K562 (cell line): ENCODE measurements around the gene P2RX3. TPM values are rescaled to one million over a fixed set of nuclear protein-coding genes. Genes with fewer than 3 reads are reported as not detected.

Source experiments
- BCL6 ChIP-seq: fragments of 250-450 bp; sonication (Bioruptor Pico); IDR thresholded peaks from 2 replicates; pipeline ENCODE4 v1.4.0; 2020
- CHD1 ChIP-seq: fragments of 200-600 bp; sonication (generic); IDR thresholded peaks from one replicate; pipeline ENCODE4 v1.6.1; 2012; ENCODE audit warnings: mild to moderate bottlenecking, moderate library complexity, low read length, inconsistent platforms
- EGR1 ChIP-seq: fragments of 450-650 bp; conservative IDR thresholded peaks from 2 replicates; pipeline ENCODE4 v1.6.1; 2017; ENCODE audit warnings: mild to moderate bottlenecking
- ELF1 ChIP-seq: fragments of 200-800 bp; sonication (Bioruptor generic); IDR thresholded peaks from 2 replicates; pipeline ENCODE4 v1.6.1; 2016; ENCODE audit warnings: missing genetic modification characterization, missing compliant biosample characterization
- GABPA ChIP-seq: fragments of 200-800 bp; sonication (Bioruptor generic); conservative IDR thresholded peaks from 2 replicates; pipeline ENCODE4 v1.6.1; 2016; ENCODE audit warnings: low read depth, missing genetic modification characterization, missing compliant biosample characterization
- GATAD2B ChIP-seq: fragments of 450-650 bp; IDR thresholded peaks from 2 replicates; pipeline ENCODE4 v1.6.1; 2017; ENCODE audit warnings: mild to moderate bottlenecking, borderline replicate concordance
- MAZ ChIP-seq, 2 experiments: fragments of 450-650 bp in 1 of 2; sonication (generic) in 1 of 2; formaldehyde crosslinking; IDR thresholded peaks in 1 of 2; conservative IDR thresholded peaks in 1 of 2; 2 replicates each; pipeline versions ENCODE4 v1.4.0 to v1.5.0; 2020; ENCODE audit warnings: mild to moderate bottlenecking in 1 of 2, missing genetic modification reagents in 1 of 2
- MTA2 ChIP-seq: fragments of 450-650 bp; IDR thresholded peaks from 2 replicates; pipeline ENCODE4 v1.6.1; 2016; ENCODE audit warnings: low read depth
- NBN ChIP-seq: fragments of 450-650 bp; IDR thresholded peaks from 2 replicates; pipeline ENCODE4 v1.6.1; 2016; ENCODE audit warnings: low read depth, mild to moderate bottlenecking
- NR4A1 ChIP-seq, 2 experiments: fragments of 250-450 bp in 1 of 2; fragments of 450-650 bp in 1 of 2; sonication (Bioruptor Pico) in 1 of 2; IDR thresholded peaks; 2 replicates each; pipeline versions ENCODE4 v1.4.0 to v1.6.1; 2016 to 2020; ENCODE audit warnings: mild to moderate bottlenecking in 2 of 2, missing compliant biosample characterization in 1 of 2, missing genetic modification characterization in 1 of 2, moderate library complexity in 1 of 2
- OTX1 ChIP-seq: fragments of 450-650 bp; formaldehyde crosslinking; IDR thresholded peaks from 2 replicates; pipeline ENCODE4 v1.4.0; 2022; ENCODE audit warnings: mild to moderate bottlenecking
- PTTG1 ChIP-seq: fragments of 450-650 bp; IDR thresholded peaks from 2 replicates; pipeline ENCODE4 v1.6.1; 2016; ENCODE audit warnings: low read depth, mild to moderate bottlenecking, missing genetic modification characterization, missing compliant biosample characterization
- RAD21 ChIP-seq, 2 experiments: fragments of 250-450 bp in 1 of 2; fragments of 450-650 bp in 1 of 2; sonication (Bioruptor Pico) in 1 of 2; formaldehyde crosslinking in 1 of 2; IDR thresholded peaks in 1 of 2; conservative IDR thresholded peaks in 1 of 2; 2 replicates each; pipeline versions ENCODE4 v1.4.0 to v1.8.0; 2020 to 2022; ENCODE audit warnings: mild to moderate bottlenecking in 2 of 2, moderate library complexity in 1 of 2
- RERE ChIP-seq: sonication (generic); formaldehyde crosslinking; IDR thresholded peaks from 2 replicates; pipeline ENCODE4 v1.8.0; 2023; ENCODE audit warnings: missing genetic modification reagents, mild to moderate bottlenecking, borderline replicate concordance
- RFX7 ChIP-seq: fragments of 250-450 bp; sonication (Bioruptor Pico); IDR thresholded peaks from 2 replicates; pipeline ENCODE4 v1.5.1; 2021; ENCODE audit warnings: mild to moderate bottlenecking
- SMARCA5 ChIP-seq: fragments of 450-650 bp; IDR thresholded peaks from 2 replicates; pipeline ENCODE4 v1.6.1; 2016
- SP1 ChIP-seq: sonication (generic); formaldehyde crosslinking; IDR thresholded peaks from 2 replicates; pipeline ENCODE4 v1.8.1; 2022; ENCODE audit warnings: mild to moderate bottlenecking, missing genetic modification reagents
- TFAP4 ChIP-seq: sonication (generic); formaldehyde crosslinking; IDR thresholded peaks from 2 replicates; pipeline ENCODE4 v1.8.0; 2022; ENCODE audit warnings: missing genetic modification reagents, mild to moderate bottlenecking, moderate library complexity, borderline replicate concordance
- WHSC1 ChIP-seq: IDR thresholded peaks from one replicate; pipeline ENCODE4 v1.6.1; 2012; ENCODE audit warnings: low read length, control low read depth, inconsistent platforms
- ZNF395 ChIP-seq: fragments of 200-800 bp; sonication (Bioruptor generic); IDR thresholded peaks from 2 replicates; pipeline ENCODE4 v1.6.1; 2017; ENCODE audit warnings: missing genetic modification characterization, missing compliant biosample characterization
- polyA plus RNA-seq, 8 experiments: library from polyadenylated mRNA; depleted of rRNA in 4 of 8; stranded (reverse) in 5 of 8; unstranded in 3 of 8; fragments of >200 nt; fragmentation: Nextera tagmentation in 2 of 8; fragmentation: Illumina TruSeq in 1 of 8; extraction: Ambion mirVana in 2 of 8; extraction: Trizol in 1 of 8; gene quantifications; 2 replicates each; pipeline versions ENCODE4 v1.2.1 to v1.2.3, GENCODE V29; 2011 to 2014; ENCODE audit warnings: inconsistent platforms in 1 of 8, missing spikeins in 1 of 8
- total RNA-seq, 7 experiments: library from RNA; depleted of rRNA in 6 of 7; stranded (reverse); fragments of >200 nt in 6 of 7; fragmentation: Illumina TruSeq in 2 of 7; extraction: Trizol in 2 of 7; gene quantifications; 2 replicates each; pipeline versions ENCODE4 v1.2.1 to v1.2.3, GENCODE V29; 2011 to 2021; ENCODE audit warnings: low replicate concordance in 1 of 7

Gene P2RX3
- total and polyA plus RNA-seq, 9 of the 15 experiments (the other 6 are each of a cell fraction or from before 2014, with no cell fraction given), result not detected

- TF ChIP-seq TFAP4 (no peak), CHD1 (peak; percentile 12), MTA2 (peak; percentile 26; the same call in 1 of the 2 replicates), EGR1 (0 out of 2 replicates have a peak, but pooled peaks have one; percentile 27), PTTG1 (tag) (no peak), RFX7 (CRISPR knock-in tag) (no peak), NBN (no peak), RERE (CRISPR knock-in tag) (no peak), ZNF395 (CRISPR knock-in tag) (no peak), ELF1 (tag) (no peak), NR4A1 (CRISPR knock-in tag; IDR thresholded peaks at IDR 0.05) (no peak), NR4A1 (tag; IDR thresholded peaks at IDR 0.05) (no peak), SP1 (CRISPR knock-in tag) (0 out of 2 replicates have a peak, but pooled peaks have one; percentile 7), SMARCA5 (0 out of 2 replicates have a peak, but pooled peaks have one; percentile 26), WHSC1 (no peak), OTX1 (0 out of 2 replicates have a peak, but pooled peaks have one; percentile 22), MAZ (CRISPR knock-in tag; conservative IDR thresholded peaks at IDR 0.05 in 1 of 2, IDR thresholded peaks at IDR 0.05 in 1 of 2) (peak; percentile 66 to 75; a peak in 1 of 4 replicates), BCL6 (no peak), RAD21 (CRISPR knock-in tag; conservative IDR thresholded peaks at IDR 0.05 in 1 of 2, IDR thresholded peaks at IDR 0.05 in 1 of 2) (no peak), GABPA (tag) (0 out of 2 replicates have a peak, but pooled peaks have one; percentile 18), GATAD2B (no peak)
Measured at GRCh38 chr11:57322256-57323166, 15.6 kb upstream of the P2RX3 start (continued).
